ENCODE data around the gene ACIN1.

Gene ACIN1

GRCh38 chr14:23009939-23010726 lies 84.8 kb downstream of the ACIN1 start, which contains the start of gene C14orf93:
TSS of gene C14orf93 (minus strand) at chr14:23010143. CDS start at chr14:22999023, 11,120 bp downstream.
- peak; percentile 14 to 19 for ATAC-seq

- no peak for ATAC-seq
Measured at GRCh38 chr14:23009483-23009938, 85.4 kb downstream of the ACIN1 start.

GRCh38 chr14:23008831-23009230 lies 86.1 kb downstream of the ACIN1 start:
- no peak for ATAC-seq
